NCI-H2107 treated with DMSO at 0.1 percent for 48 hours (cell line): Measurements from ENCODE around the gene NACC1.
A peak's percentile ranks its signal among the peaks of the same experiment; 100 is the strongest.

Source experiments
- DNase-seq: peaks from one replicate; lab custom pipeline; 2025; ENCODE audit not compliant: unreplicated experiment; lab: John Stamatoyannopoulos, UW

NACC1 gene

GRCh38 chr19:13099073-13099999, 18.7 kb upstream of the NACC1 start:
- peak; percentile 13 for DNase-seq

- no peak for DNase-seq
These were observed 18.0 kb upstream of the NACC1 start for GRCh38 chr19:13100031-13100588.

- DNase-seq, result no peak
These were observed 17.0 kb upstream of the NACC1 start for GRCh38 chr19:13100841-13101589.

GRCh38 chr19:13101590-13102415, 16.3 kb upstream of the NACC1 start:
- DNase-seq, result no peak

- DNase-seq, result no peak
These were observed 15.7 kb upstream of the NACC1 start for GRCh38 chr19:13102416-13102665.

GRCh38 chr19:13102666-13103580, 15.1 kb upstream of the NACC1 start, which contains the start of gene LYL1:
Gene LYL1 (minus strand): TSS chr19:13102858. CDS start chr19:13101171, 1,687 bp downstream.
- DNase-seq, result no peak

GRCh38 chr19:13103581-13104359, 14.3 kb upstream of the NACC1 start:
- no peak for DNase-seq

GRCh38 chr19:13104360-13104847, 13.7 kb upstream of the NACC1 start:
- DNase-seq, result no peak

GRCh38 chr19:13104848-13105711, 13.0 kb upstream of the NACC1 start:
- no peak for DNase-seq

- no peak for DNase-seq
These were observed 8.5 kb upstream of the NACC1 start for GRCh38 chr19:13109361-13110098.

- DNase-seq, result no peak
These were observed 7.9 kb upstream of the NACC1 start for GRCh38 chr19:13110099-13110610.

GRCh38 chr19:13112555-13112954, 5.5 kb upstream of the NACC1 start:
- no peak for DNase-seq

- no peak for DNase-seq
These were observed 2.2 kb upstream of the NACC1 start for GRCh38 chr19:13115936-13116281.

- DNase-seq, result peak; percentile 84
These were observed 1.5 kb upstream of the NACC1 start, which contains the start of gene TRMT1 for GRCh38 chr19:13116282-13117175. Gene TRMT1 (minus strand): TSS chr19:13116740. CDS start chr19:13116399, 341 bp downstream.

- DNase-seq, result no peak
These were observed 790 bp upstream of the NACC1 start for GRCh38 chr19:13117176-13117771.
